WERI-Rb-1 (cell line): Measurements from ENCODE around the gene METTL16.

Experiments used
- DNase-seq: peaks from one replicate; pipeline ENCODE4 v3.0.0-alpha.2; 2020
- H3K27ac ChIP-seq: fragments of 250-450 bp; sonication (Bioruptor Pico); 2 replicates; pipeline ENCODE4 v1.5.1; 2020; ENCODE audit warnings: mild to moderate bottlenecking, moderate library complexity
- H3K27me3 ChIP-seq: fragments of 250-450 bp; sonication (Bioruptor Pico); 2 replicates; pipeline ENCODE4 v1.5.1; 2021; ENCODE audit warnings: mild to moderate bottlenecking, low read depth, moderate library complexity; ENCODE audit not compliant: insufficient read depth, severe bottlenecking
- H3K36me3 ChIP-seq: fragments of 250-450 bp; sonication (Bioruptor Pico); 2 replicates; pipeline ENCODE4 v1.5.1; 2020; ENCODE audit warnings: mild to moderate bottlenecking, moderate library complexity
- H3K4me3 ChIP-seq: 2 replicates; pipeline ENCODE4 v1.5.1; 2011; ENCODE audit warnings: low read depth, mild to moderate bottlenecking, control low read depth, low read length
- H3K9me3 ChIP-seq: fragments of 250-450 bp; sonication (Bioruptor Pico); 2 replicates; pipeline ENCODE4 v1.5.1; 2021; ENCODE audit warnings: mild to moderate bottlenecking, moderate library complexity; ENCODE audit not compliant: severe bottlenecking
- CTCF ChIP-seq: IDR thresholded peaks from 2 replicates; pipeline ENCODE4 v1.5.1; 2011; ENCODE audit warnings: low read depth, mild to moderate bottlenecking, control low read depth, inconsistent platforms, low read length

METTL16 gene

GRCh38 chr17:2379489-2380225 lies 132.0 kb downstream of the METTL16 start:
- no peak for TF ChIP-seq CTCF
- H3K36me3 ChIP-seq: peaks cover 48% of the 10 kb centered on the region
- no peak for DNase-seq

GRCh38 chr17:2378905-2379304 lies 132.8 kb downstream of the METTL16 start:
- peaks cover 48% of the 10 kb centered on the region for H3K36me3 ChIP-seq
- DNase-seq: no peak
- H3K27ac ChIP-seq: no peak overlapping the region
- TF ChIP-seq CTCF: no peak
- no peaks in the 10 kb centered on the region for H3K27me3 ChIP-seq
- H3K4me3 ChIP-seq: no peak overlapping the region
- H3K9me3 ChIP-seq: no peaks in the 10 kb centered on the region

More at GRCh38 chr17:2379489-2380225, 132.0 kb downstream of the METTL16 start:
- Histone ChIP-seq H3K27ac (peak overlapping the region; percentile 49), H3K27me3 (no peaks in the 10 kb centered on the region), H3K4me3 (no peak overlapping the region), H3K9me3 (no peaks in the 10 kb centered on the region)

- no peaks in the 10 kb centered on the region for H3K9me3 ChIP-seq
- H3K36me3 ChIP-seq: peaks cover 48% of the 10 kb centered on the region
- H3K4me3 ChIP-seq: no peak overlapping the region
- H3K27ac ChIP-seq: no peak overlapping the region
- TF ChIP-seq CTCF: no peak
- DNase-seq: no peak
- no peaks in the 10 kb centered on the region for H3K27me3 ChIP-seq
Measured at GRCh38 chr17:2377659-2378058, 134.0 kb downstream of the METTL16 start.

DNA sequence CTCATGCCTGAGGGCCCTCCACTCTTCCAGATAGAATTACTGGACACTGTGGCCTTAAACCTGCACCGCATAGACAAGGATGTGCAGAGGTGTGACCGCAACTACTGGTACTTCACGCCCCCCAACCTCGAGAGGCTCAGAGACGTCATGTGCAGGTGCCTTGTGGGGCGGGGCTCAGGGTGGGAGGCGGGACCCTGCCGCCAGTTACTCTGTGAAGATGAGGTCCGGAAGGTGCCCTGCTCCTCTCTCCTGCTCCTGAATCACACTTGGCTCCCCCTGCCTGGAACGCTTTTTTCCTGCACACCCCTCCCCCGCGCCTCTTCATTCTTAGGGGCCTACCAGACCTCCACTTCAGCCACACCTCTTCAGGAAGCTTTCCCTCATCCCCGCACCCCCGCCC lies 135.6 kb downstream of the METTL16 start:
- Histone ChIP-seq H3K27ac (no peak overlapping the region), H3K36me3 (peaks cover 48% of the 10 kb centered on the region), H3K4me3 (no peak overlapping the region), H3K27me3 (no peaks in the 10 kb centered on the region), H3K9me3 (no peaks in the 10 kb centered on the region)
- TF ChIP-seq CTCF: no peak
- no peak for DNase-seq

DNA sequence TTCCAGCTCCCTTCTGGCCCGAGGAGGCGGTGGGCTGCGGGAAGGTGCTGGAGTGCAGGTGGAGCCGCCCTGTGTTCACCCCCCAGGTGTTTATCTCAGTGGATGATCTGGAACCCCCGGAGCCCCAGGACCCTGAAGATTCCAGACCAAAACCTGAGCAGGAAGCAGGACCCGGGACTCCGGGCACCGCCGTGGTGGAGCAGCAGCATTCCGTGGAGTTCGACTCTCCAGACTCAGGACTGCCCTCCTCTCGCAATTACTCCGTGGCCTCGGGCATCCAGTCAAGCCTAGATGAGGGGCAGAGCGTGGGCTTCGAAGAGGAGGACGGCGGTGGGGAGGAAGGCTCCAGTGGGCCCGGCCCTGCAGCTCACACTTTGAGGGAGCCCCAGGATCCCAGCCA lies 136.3 kb downstream of the METTL16 start:
- H3K4me3 ChIP-seq: no peak overlapping the region
- no peak for TF ChIP-seq CTCF
- H3K27me3 ChIP-seq: no peaks in the 10 kb centered on the region
- no peaks in the 10 kb centered on the region for H3K9me3 ChIP-seq
- H3K27ac ChIP-seq: no peak overlapping the region
- DNase-seq: no peak
- H3K36me3 ChIP-seq: peaks cover 41% of the 10 kb centered on the region
